ENCODE results near the gene MERTK.

MERTK gene

DNA sequence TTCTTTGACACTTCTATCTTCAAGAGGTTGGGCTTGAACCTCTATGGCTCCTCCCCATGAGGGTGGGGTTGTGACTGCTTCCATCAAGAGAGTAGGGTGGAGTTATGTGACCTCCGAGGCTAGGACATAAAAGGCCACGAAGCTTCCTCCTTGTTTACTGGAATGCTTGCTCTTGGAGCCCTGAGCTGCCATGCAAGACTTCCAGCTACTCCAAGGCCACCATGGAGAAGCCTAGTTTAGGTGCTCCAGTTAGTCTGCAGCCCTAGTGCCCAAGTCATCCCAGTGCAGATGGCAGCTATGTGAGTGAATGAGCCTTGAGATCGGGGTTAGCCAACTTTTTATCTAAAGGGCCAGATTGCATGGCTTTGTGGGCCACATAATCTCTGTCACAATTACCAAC lies 2.4 kb upstream of the MERTK start:
- DNase-seq (ENCODE audit: low read depth, low spot score), result no peak
- ChIA-PET POLR2A (no interaction called here), CTCF (interaction anchor here (1.1 to 3.0 kb wide), 4 partner anchors 8 to 197 kb away, joined by 3 to 23 read pairs (median 7); no protein-coding TSS in a partner anchor)
- TF ChIP-seq, protein P1, sequence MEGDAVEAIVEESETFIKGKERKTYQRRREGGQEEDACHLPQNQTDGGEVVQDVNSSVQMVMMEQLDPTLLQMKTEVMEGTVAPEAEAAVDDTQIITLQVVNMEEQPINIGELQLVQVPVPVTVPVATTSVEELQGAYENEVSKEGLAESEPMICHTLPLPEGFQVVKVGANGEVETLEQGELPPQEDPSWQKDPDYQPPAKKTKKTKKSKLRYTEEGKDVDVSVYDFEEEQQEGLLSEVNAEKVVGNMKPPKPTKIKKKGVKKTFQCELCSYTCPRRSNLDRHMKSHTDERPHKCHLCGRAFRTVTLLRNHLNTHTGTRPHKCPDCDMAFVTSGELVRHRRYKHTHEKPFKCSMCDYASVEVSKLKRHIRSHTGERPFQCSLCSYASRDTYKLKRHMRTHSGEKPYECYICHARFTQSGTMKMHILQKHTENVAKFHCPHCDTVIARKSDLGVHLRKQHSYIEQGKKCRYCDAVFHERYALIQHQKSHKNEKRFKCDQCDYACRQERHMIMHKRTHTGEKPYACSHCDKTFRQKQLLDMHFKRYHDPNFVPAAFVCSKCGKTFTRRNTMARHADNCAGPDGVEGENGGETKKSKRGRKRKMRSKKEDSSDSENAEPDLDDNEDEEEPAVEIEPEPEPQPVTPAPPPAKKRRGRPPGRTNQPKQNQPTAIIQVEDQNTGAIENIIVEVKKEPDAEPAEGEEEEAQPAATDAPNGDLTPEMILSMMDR (IDR thresholded peaks at IDR 0.05; ENCODE audit: insufficient read depth, low read length, missing control alignments), result no peak
- H3K4me3 ChIP-seq (ENCODE audit: low read depth, low read length), result no peak overlapping the region

DNA sequence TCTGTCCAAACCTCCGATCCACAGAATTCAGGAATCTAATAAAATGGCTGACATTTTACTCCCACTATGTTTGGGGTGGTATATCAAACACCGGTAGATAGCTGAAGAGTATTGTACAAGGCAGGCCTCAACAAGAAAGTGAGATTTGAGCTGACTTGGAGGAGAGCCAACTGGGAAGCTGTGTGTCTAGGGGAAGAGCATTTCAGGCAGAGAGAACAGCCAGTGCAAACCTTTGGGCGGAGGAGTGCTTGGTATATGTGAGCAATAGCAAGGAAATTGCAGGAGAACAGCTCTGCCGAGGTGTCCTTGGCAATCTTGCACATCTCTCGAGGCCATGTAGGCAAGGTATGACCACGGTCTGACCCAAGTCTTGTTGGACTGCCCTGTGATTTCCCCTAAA lies 1.8 kb upstream of the MERTK start:
- POLR2A ChIA-PET, result no interaction called here
- TF ChIP-seq, protein P1 (IDR thresholded peaks at IDR 0.05; ENCODE audit: insufficient read depth, low read length, missing control alignments), result no peak
- CTCF ChIA-PET, result interaction anchor here (1.3 to 3.0 kb wide), 2 partner anchors 9 to 154 kb away, joined by 4 to 23 read pairs; no protein-coding TSS in a partner anchor
- no peak overlapping the region for H3K4me3 ChIP-seq (ENCODE audit: low read depth, low read length)
- no peak for DNase-seq (ENCODE audit: low read depth, low spot score)

GRCh38 chr2:111897630-111897923 lies 830 bp upstream of the MERTK start:
- H3K4me3 ChIP-seq (ENCODE audit: low read depth, low read length), result peak overlapping the region; percentile 61
- POLR2A ChIA-PET, result no interaction called here
- no peak for DNase-seq (ENCODE audit: low read depth, low spot score)
- TF ChIP-seq, protein P1 (IDR thresholded peaks at IDR 0.05; ENCODE audit: insufficient read depth, low read length, missing control alignments), result no peak
- CTCF ChIA-PET, result interaction anchor here (0.6 to 3.0 kb wide), 6 partner anchors 10 to 156 kb away, joined by 3 to 23 read pairs (median 4); no protein-coding TSS in a partner anchor

DNA sequence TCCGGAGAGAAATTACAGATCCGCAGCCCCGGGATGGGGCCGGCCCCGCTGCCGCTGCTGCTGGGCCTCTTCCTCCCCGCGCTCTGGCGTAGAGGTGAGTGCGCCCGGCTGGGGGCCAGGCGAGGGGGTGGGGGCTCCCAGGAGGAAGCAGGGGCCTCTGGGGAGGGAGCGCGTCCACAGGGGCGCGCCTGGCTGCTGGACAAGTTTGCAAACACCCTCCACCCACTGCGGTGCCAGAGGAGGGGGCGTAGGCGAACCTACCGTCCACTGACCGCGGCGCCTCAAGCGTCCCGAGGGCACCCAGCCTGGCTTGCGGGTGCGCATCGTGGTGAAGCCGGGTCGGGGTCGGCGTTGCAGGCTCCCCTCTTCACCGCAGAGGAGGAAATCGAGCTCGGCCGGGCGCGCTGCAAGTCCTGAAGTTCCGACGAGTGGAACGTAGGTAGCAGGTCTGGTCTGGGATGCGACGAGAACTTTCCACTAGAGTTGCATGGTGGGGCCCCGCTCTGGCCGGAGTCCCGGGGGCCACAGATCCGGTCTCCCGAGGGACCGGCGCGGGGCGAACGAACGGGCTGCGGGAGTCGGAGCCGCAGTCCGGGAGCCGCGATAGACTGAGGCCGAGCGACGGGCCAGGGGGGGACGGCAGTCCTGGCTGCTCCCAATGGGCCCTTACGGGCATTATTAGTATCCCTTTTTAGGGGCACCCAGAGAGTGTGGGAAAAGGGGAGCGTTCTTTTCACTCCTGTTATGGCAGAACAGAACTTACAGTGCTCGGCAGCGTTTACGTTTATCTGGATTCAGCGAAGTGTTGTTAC lies 502 bp downstream of the MERTK start:
- no peak for DNase-seq (ENCODE audit: low read depth, low spot score)
- CTCF ChIA-PET, result interaction anchor here (0.6 to 2.5 kb wide), 4 partner anchors 9 to 152 kb away, joined by 3 to 10 read pairs (median 4); no protein-coding TSS in a partner anchor
- peak overlapping the region; percentile 61 for H3K4me3 ChIP-seq (ENCODE audit: low read depth, low read length)
- POLR2A ChIA-PET, result no interaction called here
- TF ChIP-seq, protein P1 (IDR thresholded peaks at IDR 0.05; ENCODE audit: insufficient read depth, low read length, missing control alignments), result no peak

DNA sequence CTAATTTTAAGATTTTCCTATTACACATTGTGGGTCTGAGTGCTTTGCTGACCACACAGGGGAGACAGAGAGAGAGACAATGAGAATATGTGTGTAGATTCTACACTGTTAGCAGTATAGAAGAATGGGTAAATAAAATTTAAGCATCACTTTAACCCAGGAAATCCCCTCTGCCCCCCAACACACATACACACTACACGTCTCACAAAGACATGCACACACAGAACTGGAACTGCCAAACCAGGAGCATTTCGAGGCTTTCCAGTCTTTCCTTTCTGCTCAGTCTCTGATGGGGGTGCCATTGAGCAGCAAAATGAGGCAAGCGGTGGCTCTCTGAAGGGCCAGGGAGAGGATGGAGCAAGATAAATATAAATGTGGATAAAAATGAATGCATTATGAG lies 2.5 kb downstream of the MERTK start:
- CTCF ChIA-PET, result interaction anchor here (1.1 to 2.5 kb wide), 4 partner anchors 9 to 150 kb away, joined by 3 to 10 read pairs (median 3); no protein-coding TSS in a partner anchor
- TF ChIP-seq, protein P1 (IDR thresholded peaks at IDR 0.05; ENCODE audit: insufficient read depth, low read length, missing control alignments), result peak; percentile 21
- no peak for DNase-seq (ENCODE audit: low read depth, low spot score)
- H3K4me3 ChIP-seq (ENCODE audit: low read depth, low read length), result no peak overlapping the region
- POLR2A ChIA-PET, result no interaction called here

GRCh38 chr2:111903516-111903915 lies 5.1 kb downstream of the MERTK start:
- no peak overlapping the region for H3K4me3 ChIP-seq (ENCODE audit: low read depth, low read length)
- TF ChIP-seq, protein P1 (IDR thresholded peaks at IDR 0.05; ENCODE audit: insufficient read depth, low read length, missing control alignments), result no peak
- ChIA-PET CTCF (interaction anchor here (1.3 to 1.4 kb wide), 2 partner anchors 11 to 52 kb away, joined by 3 to 4 read pairs; no protein-coding TSS in a partner anchor), POLR2A (no interaction called here)
- DNase-seq (ENCODE audit: low read depth, low spot score), result no peak

Data from AG04449 (cell line).